ENCODE measurements around the gene FOXI1.

FOXI1 gene

GRCh38 chr5:170105642-170106611 lies at the start of gene FOXI1:
Gene FOXI1 (plus strand): TSS chr5:170105897. CDS start chr5:170105958, 61 bp downstream.
- no peaks in the 10 kb centered on the region for H3K9me3 ChIP-seq (ENCODE audit: control insufficient read depth, insufficient read depth, low read length)
- no peaks in the 10 kb centered on the region for H3K36me3 ChIP-seq (ENCODE audit: insufficient read depth, low read length)
- H3K9ac ChIP-seq (ENCODE audit: low read depth, low read length) = no peak within 1 kb of the TSS
- H3K4me1 ChIP-seq (ENCODE audit: insufficient read depth, low read length) = peaks cover 13% of the 10 kb centered on the region; the same call in 1 of the 2 replicates

GRCh38 chr5:170056561-170057267 lies 49.0 kb upstream of the FOXI1 start:
- Histone ChIP-seq H3K36me3 (ENCODE audit: insufficient read depth, low read length) (no peaks in the 10 kb centered on the region), H3K9ac (ENCODE audit: low read depth, low read length) (no peak overlapping the region), H3K4me1 (ENCODE audit: insufficient read depth, low read length) (no peaks in the 10 kb centered on the region), H3K9me3 (ENCODE audit: control insufficient read depth, insufficient read depth, low read length) (no peaks in the 10 kb centered on the region)

- Histone ChIP-seq H3K9me3 (ENCODE audit: control insufficient read depth, insufficient read depth, low read length) (no peaks in the 10 kb centered on the region), H3K4me1 (ENCODE audit: insufficient read depth, low read length) (no peaks in the 10 kb centered on the region), H3K9ac (ENCODE audit: low read depth, low read length) (no peak overlapping the region), H3K36me3 (ENCODE audit: insufficient read depth, low read length) (no peaks in the 10 kb centered on the region)
These were observed 48.4 kb upstream of the FOXI1 start for GRCh38 chr5:170057311-170057710.

- H3K4me1 ChIP-seq (ENCODE audit: insufficient read depth, low read length) = no peaks in the 10 kb centered on the region
- H3K36me3 ChIP-seq (ENCODE audit: insufficient read depth, low read length) = no peaks in the 10 kb centered on the region
- H3K9ac ChIP-seq (ENCODE audit: low read depth, low read length) = no peak overlapping the region
- H3K9me3 ChIP-seq (ENCODE audit: control insufficient read depth, insufficient read depth, low read length) = no peaks in the 10 kb centered on the region
These were observed 46.5 kb upstream of the FOXI1 start for GRCh38 chr5:170059221-170059620.

- no peaks in the 10 kb centered on the region for H3K9me3 ChIP-seq (ENCODE audit: control insufficient read depth, insufficient read depth, low read length)
- H3K36me3 ChIP-seq (ENCODE audit: insufficient read depth, low read length) = no peaks in the 10 kb centered on the region
- peaks cover 3% of the 10 kb centered on the region; the same call in 1 of the 2 replicates for H3K4me1 ChIP-seq (ENCODE audit: insufficient read depth, low read length)
- no peak overlapping the region for H3K9ac ChIP-seq (ENCODE audit: low read depth, low read length)
These were observed 38.5 kb upstream of the FOXI1 start for GRCh38 chr5:170067152-170067551.

- Histone ChIP-seq H3K9ac (ENCODE audit: low read depth, low read length) (no peak overlapping the region), H3K9me3 (ENCODE audit: control insufficient read depth, insufficient read depth, low read length) (no peaks in the 10 kb centered on the region), H3K4me1 (ENCODE audit: insufficient read depth, low read length) (peaks cover 3% of the 10 kb centered on the region; the same call in 1 of the 2 replicates), H3K36me3 (ENCODE audit: insufficient read depth, low read length) (no peaks in the 10 kb centered on the region)
These were observed 38.0 kb upstream of the FOXI1 start for GRCh38 chr5:170067574-170068170.

- no peak overlapping the region for H3K9ac ChIP-seq (ENCODE audit: low read depth, low read length)
- H3K4me1 ChIP-seq (ENCODE audit: insufficient read depth, low read length) = peaks cover 3% of the 10 kb centered on the region; the same call in 1 of the 2 replicates
- no peaks in the 10 kb centered on the region for H3K36me3 ChIP-seq (ENCODE audit: insufficient read depth, low read length)
- no peaks in the 10 kb centered on the region for H3K9me3 ChIP-seq (ENCODE audit: control insufficient read depth, insufficient read depth, low read length)
These were observed 36.2 kb upstream of the FOXI1 start for GRCh38 chr5:170069512-170069911.

GRCh38 chr5:170070556-170071412 lies 34.9 kb upstream of the FOXI1 start:
- Histone ChIP-seq H3K4me1 (ENCODE audit: insufficient read depth, low read length) (peaks cover 3% of the 10 kb centered on the region; the same call in 1 of the 2 replicates), H3K36me3 (ENCODE audit: insufficient read depth, low read length) (no peaks in the 10 kb centered on the region), H3K9ac (ENCODE audit: low read depth, low read length) (no peak overlapping the region), H3K9me3 (ENCODE audit: control insufficient read depth, insufficient read depth, low read length) (no peaks in the 10 kb centered on the region)

GRCh38 chr5:170071748-170072147 lies 33.9 kb upstream of the FOXI1 start:
- Histone ChIP-seq H3K36me3 (ENCODE audit: insufficient read depth, low read length) (no peaks in the 10 kb centered on the region), H3K9ac (ENCODE audit: low read depth, low read length) (no peak overlapping the region), H3K4me1 (ENCODE audit: insufficient read depth, low read length) (peaks cover 3% of the 10 kb centered on the region; the same call in 1 of the 2 replicates), H3K9me3 (ENCODE audit: control insufficient read depth, insufficient read depth, low read length) (no peaks in the 10 kb centered on the region)

GRCh38 chr5:170075696-170076095 lies 30.0 kb upstream of the FOXI1 start:
- no peaks in the 10 kb centered on the region for H3K9me3 ChIP-seq (ENCODE audit: control insufficient read depth, insufficient read depth, low read length)
- no peaks in the 10 kb centered on the region for H3K36me3 ChIP-seq (ENCODE audit: insufficient read depth, low read length)
- no peak overlapping the region for H3K9ac ChIP-seq (ENCODE audit: low read depth, low read length)
- 0 out of 2 replicates have a peak, but pooled peaks cover under 1% of the 10 kb centered on the region for H3K4me1 ChIP-seq (ENCODE audit: insufficient read depth, low read length)

GRCh38 chr5:170076211-170076610 lies 29.5 kb upstream of the FOXI1 start:
- H3K9me3 ChIP-seq (ENCODE audit: control insufficient read depth, insufficient read depth, low read length) = no peaks in the 10 kb centered on the region
- H3K4me1 ChIP-seq (ENCODE audit: insufficient read depth, low read length) = no peaks in the 10 kb centered on the region
- H3K9ac ChIP-seq (ENCODE audit: low read depth, low read length) = no peak overlapping the region
- H3K36me3 ChIP-seq (ENCODE audit: insufficient read depth, low read length) = no peaks in the 10 kb centered on the region

GRCh38 chr5:170076739-170077138 lies 29.0 kb upstream of the FOXI1 start:
- H3K9ac ChIP-seq (ENCODE audit: low read depth, low read length) = no peak overlapping the region
- H3K4me1 ChIP-seq (ENCODE audit: insufficient read depth, low read length) = no peaks in the 10 kb centered on the region
- no peaks in the 10 kb centered on the region for H3K36me3 ChIP-seq (ENCODE audit: insufficient read depth, low read length)
- no peaks in the 10 kb centered on the region for H3K9me3 ChIP-seq (ENCODE audit: control insufficient read depth, insufficient read depth, low read length)

GRCh38 chr5:170077526-170077925 lies 28.2 kb upstream of the FOXI1 start:
- Histone ChIP-seq H3K9me3 (ENCODE audit: control insufficient read depth, insufficient read depth, low read length) (no peaks in the 10 kb centered on the region), H3K4me1 (ENCODE audit: insufficient read depth, low read length) (no peaks in the 10 kb centered on the region), H3K36me3 (ENCODE audit: insufficient read depth, low read length) (no peaks in the 10 kb centered on the region), H3K9ac (ENCODE audit: low read depth, low read length) (no peak overlapping the region)

Measured in ES-I3 (cell line).